ENCODE data around the gene CNTNAP2.

DNA sequence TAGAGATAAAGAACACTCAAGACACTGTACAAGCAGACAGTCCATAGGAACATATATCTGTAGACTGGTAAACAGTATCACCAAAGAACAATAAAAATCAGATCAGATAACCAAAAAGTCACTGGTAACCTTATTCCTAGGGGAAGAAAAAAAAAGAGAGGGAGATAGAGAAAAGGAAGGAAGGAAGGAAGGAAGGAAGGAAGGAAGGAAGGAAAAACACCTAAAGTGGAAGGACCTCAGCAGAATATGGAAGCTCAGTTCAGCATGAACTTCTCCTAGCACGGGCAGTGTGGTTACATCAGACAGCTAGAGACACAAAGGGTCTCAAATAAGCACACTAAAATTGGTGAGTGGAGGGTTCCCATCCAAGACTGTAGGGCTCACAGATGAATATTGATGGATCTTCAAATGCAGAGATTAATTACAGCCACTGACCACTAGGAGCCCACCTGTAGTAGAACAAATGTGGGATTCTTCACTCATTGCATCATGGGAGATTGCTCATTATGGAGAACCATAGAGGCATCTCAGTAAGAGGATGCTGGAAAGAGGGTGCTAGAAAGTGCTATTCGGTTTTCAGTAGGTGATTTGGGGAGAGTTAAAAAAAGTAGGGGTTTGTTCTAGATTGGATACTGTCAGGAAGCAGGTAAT, 2180.5 kb downstream of the CNTNAP2 start:
- TF ChIP-seq, protein P1, sequence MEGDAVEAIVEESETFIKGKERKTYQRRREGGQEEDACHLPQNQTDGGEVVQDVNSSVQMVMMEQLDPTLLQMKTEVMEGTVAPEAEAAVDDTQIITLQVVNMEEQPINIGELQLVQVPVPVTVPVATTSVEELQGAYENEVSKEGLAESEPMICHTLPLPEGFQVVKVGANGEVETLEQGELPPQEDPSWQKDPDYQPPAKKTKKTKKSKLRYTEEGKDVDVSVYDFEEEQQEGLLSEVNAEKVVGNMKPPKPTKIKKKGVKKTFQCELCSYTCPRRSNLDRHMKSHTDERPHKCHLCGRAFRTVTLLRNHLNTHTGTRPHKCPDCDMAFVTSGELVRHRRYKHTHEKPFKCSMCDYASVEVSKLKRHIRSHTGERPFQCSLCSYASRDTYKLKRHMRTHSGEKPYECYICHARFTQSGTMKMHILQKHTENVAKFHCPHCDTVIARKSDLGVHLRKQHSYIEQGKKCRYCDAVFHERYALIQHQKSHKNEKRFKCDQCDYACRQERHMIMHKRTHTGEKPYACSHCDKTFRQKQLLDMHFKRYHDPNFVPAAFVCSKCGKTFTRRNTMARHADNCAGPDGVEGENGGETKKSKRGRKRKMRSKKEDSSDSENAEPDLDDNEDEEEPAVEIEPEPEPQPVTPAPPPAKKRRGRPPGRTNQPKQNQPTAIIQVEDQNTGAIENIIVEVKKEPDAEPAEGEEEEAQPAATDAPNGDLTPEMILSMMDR (IDR thresholded peaks at IDR 0.05), result no peak
- no peak for TF ChIP-seq POLR2A (IDR thresholded peaks at IDR 0.05)

All from lower leg skin (tissue), 3 donors.